ENCODE measurements around the gene TLL1.

DNA sequence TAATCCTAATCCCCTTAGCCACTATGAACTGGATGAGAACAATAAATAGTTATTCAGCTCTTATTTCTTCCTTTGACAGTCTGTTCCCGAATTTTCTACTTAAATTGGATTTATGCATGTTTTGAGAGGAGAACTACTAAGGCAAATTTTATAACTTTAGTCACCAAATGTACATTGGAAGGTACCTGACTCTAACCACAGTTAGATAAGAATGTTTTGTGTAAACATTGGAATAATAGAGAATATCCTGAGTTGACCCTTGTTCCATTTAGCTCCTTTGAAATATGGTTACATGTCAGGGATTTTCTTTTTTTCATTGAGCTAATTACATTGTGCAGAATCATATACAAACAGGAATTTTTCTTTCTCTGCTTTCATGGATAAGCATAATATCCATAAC, 202.6 kb downstream of the TLL1 start:
- no peak for TF ChIP-seq CTCF (conservative IDR thresholded peaks at IDR 0.05)
- TF ChIP-seq ZFX (IDR thresholded peaks at IDR 0.05), result no peak

Data from C4-2B (cell line).